Cardiac fibroblast (primary cell): ENCODE results near the gene ARHGEF28.

Experiments
- DNase-seq, 2 donors: peaks; one replicate each; pipeline versions ENCODE4 v3.0.0 to v3.0.0-alpha.2; 2010; ENCODE audit warnings: low read depth in 2 of 2
- H3K4me3 ChIP-seq, 2 donors: replicated peaks in 1 of 2; 1 replicate in 1 of 2; 2 replicates in 1 of 2; pipeline ENCODE4 v1.5.1; 2011; ENCODE audit warnings: low read depth in 2 of 2, low read length in 2 of 2, mild to moderate bottlenecking in 2 of 2, moderate library complexity in 1 of 2
- TF ChIP-seq, protein P1 (sequence below): IDR thresholded peaks from one replicate; pipeline ENCODE4 v1.5.1; 2011; ENCODE audit warnings: low read depth, mild to moderate bottlenecking, low read length, inconsistent platforms

Gene ARHGEF28

DNA sequence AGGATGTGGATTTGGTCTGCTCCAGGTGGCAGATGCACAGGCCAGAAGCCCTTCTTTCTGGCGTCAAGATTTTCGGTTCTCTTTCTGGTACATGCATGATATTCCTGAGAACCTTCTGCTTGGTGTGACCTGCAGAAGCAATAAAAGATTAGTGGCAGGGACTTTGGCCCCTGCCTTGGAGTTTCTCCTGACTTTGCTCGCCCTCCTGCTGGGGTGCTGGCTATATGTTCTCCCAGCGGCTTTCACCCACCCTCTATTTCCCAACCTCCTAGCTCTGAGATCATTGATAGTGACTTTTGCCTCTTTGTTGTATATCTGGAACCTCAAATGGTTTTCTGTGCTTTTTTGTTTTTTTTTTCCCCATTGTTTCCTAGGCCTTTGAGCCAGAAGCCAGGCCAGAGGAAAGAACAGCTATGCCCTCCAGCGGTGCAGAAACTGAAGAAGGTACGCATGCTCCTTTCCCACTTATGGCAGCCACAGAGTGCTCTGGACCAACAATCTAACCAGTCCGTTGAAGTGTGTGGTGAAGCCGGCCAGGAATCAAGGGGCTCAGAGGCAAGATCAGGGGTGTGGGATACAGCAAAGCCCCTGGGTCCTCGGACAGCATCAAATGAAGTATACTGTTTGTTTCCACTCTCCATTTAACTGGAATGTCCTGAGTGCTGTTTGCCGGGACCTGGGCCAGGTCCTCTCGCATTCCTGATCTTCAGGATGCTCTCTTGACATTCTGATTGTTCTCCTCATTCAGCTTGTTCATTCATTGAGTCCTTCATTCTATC is 154.5 kb downstream of the ARHGEF28 start:
- peak in 1 of 2 donors; percentile 29 for DNase-seq
- TF ChIP-seq, protein P1, sequence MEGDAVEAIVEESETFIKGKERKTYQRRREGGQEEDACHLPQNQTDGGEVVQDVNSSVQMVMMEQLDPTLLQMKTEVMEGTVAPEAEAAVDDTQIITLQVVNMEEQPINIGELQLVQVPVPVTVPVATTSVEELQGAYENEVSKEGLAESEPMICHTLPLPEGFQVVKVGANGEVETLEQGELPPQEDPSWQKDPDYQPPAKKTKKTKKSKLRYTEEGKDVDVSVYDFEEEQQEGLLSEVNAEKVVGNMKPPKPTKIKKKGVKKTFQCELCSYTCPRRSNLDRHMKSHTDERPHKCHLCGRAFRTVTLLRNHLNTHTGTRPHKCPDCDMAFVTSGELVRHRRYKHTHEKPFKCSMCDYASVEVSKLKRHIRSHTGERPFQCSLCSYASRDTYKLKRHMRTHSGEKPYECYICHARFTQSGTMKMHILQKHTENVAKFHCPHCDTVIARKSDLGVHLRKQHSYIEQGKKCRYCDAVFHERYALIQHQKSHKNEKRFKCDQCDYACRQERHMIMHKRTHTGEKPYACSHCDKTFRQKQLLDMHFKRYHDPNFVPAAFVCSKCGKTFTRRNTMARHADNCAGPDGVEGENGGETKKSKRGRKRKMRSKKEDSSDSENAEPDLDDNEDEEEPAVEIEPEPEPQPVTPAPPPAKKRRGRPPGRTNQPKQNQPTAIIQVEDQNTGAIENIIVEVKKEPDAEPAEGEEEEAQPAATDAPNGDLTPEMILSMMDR = no peak
- no peak overlapping the region for H3K4me3 ChIP-seq

DNA sequence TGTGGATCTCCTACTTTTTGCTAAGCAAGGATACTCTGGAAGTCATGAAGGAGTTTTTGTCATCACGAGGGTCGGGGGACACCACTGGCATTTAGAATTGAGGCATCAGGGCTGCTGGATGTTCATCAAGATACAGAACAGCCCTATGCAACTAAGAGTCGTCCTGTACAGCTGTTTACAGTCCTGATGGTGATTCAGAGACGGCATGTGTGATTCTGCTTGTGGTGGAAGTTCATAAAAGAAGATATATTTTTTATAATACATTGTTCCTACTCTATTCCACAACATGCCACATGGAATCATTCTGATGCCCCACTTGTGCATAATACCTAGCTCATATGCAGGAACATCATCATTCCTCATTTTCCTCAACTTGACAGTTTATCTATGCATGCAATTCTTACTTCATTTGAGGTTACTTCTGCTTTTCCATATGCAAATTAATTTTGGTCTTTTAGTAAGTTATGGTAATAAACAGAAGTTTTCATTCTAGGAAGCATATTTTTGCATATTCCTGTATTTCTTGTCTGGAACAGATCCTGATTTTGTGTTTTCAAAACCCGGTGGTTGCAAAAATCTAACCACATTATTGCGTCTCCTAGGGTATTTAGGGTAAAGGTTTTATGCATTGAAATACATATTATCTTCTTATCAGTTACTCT is 155.2 kb downstream of the ARHGEF28 start:
- TF ChIP-seq, protein P1 = no peak
- no peak for DNase-seq
- no peak overlapping the region for H3K4me3 ChIP-seq

DNA sequence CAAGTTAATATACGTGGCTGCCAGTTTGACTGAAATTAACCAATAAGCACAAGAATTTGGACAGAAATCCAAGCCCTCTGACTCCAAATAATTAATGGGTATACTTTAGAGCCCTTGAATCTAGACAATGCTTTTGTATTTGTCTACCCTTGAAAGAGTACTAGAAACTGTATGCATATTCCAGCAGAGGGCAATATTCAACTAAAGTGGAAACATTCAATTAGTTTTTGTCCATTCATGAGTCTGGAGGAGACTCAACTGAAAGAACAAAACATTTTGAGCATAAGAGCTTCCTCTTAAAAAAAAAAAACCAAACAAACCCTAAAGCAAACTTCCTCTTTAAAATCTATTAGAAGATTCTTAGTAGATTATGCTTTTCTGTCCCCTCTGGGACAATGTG is 157.8 kb downstream of the ARHGEF28 start:
- peak; percentile 49 to 60 for DNase-seq
- H3K4me3 ChIP-seq = no peak overlapping the region
- TF ChIP-seq, protein P1 = peak; percentile 32

DNA sequence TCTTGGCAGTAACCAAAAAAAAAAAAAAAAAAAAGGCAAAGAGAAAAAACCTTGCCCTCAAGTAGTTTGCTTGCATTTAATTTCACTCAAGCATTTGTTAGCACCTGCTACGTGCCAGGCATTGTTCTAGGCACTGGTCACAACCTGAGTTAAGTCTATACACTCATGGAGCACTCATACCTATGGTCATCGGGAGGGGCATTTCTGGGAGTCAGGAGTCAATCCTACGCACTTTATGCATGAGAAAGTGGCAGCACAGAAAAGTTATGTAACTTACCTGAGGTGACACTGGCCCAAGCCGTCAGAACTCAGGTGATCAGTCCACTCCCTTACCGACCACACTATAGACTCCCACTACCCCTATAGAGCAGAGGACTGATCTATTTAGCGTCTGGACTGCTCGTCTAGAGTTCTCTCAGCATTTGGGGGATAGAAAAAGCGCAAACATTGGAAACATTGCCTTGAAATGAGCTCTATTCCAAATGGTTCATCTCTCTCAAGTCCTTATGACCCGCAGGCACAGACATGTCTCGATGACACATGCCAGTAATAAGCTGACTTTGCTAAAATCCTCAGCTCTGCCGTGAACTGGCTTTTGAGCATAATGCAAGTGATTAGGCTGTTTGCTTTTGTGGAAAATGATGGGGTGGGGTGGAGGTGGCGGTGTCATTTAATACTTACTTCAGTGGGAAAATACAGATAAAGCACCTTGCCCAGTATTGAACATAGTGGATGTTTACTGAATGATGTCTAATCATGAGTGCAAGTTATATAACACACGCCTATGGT is 160.2 kb downstream of the ARHGEF28 start:
- no peak for DNase-seq
- TF ChIP-seq, protein P1 = no peak
- H3K4me3 ChIP-seq = no peak overlapping the region

DNA sequence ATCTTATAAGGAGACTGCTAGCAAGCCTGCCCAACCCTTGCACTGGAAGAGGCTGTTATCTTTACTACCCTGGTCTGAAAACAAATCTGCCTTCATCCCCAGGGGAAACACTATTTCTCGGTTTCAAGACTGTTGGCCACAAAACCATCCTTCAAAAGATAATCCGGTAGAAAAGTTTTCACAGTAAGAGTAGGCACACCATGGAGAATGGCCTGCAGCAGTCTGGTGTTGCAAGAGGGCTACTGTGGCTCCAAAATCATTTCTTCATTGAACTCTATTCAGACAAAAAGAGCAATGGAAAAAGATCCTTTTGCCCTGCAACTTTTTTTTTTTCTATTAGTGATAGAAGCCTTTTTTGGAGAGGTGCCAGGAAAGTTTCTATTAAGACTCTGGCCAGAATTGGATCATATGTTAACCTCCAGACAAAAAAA is 163.9 kb downstream of the ARHGEF28 start:
- no peak overlapping the region for H3K4me3 ChIP-seq
- DNase-seq = peak; percentile 59 to 85
- TF ChIP-seq, protein P1 = no peak

DNA sequence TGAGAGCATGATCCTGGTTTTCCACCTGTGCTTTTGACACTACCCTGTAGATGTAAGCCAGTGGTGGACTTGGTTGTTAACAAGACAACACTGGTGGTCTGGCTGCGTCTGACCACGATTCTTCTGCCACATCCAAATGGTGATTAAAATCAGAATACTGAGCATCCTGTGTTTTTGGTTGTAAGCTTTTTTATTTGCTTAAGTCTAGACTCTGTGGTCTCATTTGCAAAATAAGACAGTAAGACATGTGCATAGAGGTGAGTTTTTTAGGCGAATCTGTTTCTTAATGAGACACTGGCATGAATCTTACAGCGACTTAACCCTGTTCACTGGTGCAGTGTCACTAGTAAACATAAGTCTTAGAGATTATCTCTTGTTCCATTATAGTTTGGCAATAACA is 165.4 kb downstream of the ARHGEF28 start:
- DNase-seq = no peak
- no peak overlapping the region for H3K4me3 ChIP-seq
- TF ChIP-seq, protein P1 = no peak
